Umbilical cord (tissue), 2 donors: ENCODE results near the gene PARP4. TPM values are rescaled to one million over a fixed set of nuclear protein-coding genes. Genes with fewer than 3 reads are reported as not detected.
"Not testable (repeated sequence)": the region's sequence is repeated elsewhere in the genome, so short reads cannot be mapped to it uniquely, and the experiment has no call there.

Experiments
- DNase-seq: peaks from one replicate; pipeline ENCODE4 v3.0.0-alpha.2; 2015; ENCODE audit warnings: low spot score
- total RNA-seq: library from RNA; depleted of rRNA; stranded (reverse); fragments of >200 nt; gene quantifications from one replicate; pipeline ENCODE4 v1.2.3, GENCODE V29; 2014; ENCODE audit warnings: low replicate concordance; ENCODE audit not compliant: insufficient read depth

Gene PARP4
- 24.3 TPM for total RNA-seq

GRCh38 chr13:24512197-24512907, at the start of gene PARP4:
Gene PARP4, minus strand, starts transcription at chr13:24512778. Its CDS starts 9,002 bp downstream, at chr13:24503776.
- DNase-seq = peak; percentile 87

GRCh38 chr13:24560579-24561187, 48.1 kb upstream of the PARP4 start:
- DNase-seq = not testable (repeated sequence)

GRCh38 chr13:24559431-24560218, 47.0 kb upstream of the PARP4 start:
- DNase-seq = not testable (repeated sequence)

GRCh38 chr13:24557081-24557480, 44.5 kb upstream of the PARP4 start:
- no peak for DNase-seq

GRCh38 chr13:24553892-24554291, 41.3 kb upstream of the PARP4 start:
- not testable (repeated sequence) for DNase-seq

GRCh38 chr13:24541476-24542352, 29.1 kb upstream of the PARP4 start:
- peak; percentile 6 for DNase-seq

GRCh38 chr13:24541127-24541475, 28.5 kb upstream of the PARP4 start:
- DNase-seq = no peak

GRCh38 chr13:24540236-24541126, 27.9 kb upstream of the PARP4 start:
- DNase-seq = no peak

- DNase-seq = no peak
Observed at GRCh38 chr13:24539500-24540165, 27.1 kb upstream of the PARP4 start.

GRCh38 chr13:24529478-24529877, 16.9 kb upstream of the PARP4 start:
- DNase-seq = no peak

- DNase-seq = no peak
Observed at GRCh38 chr13:24528816-24529398, 16.3 kb upstream of the PARP4 start.

- DNase-seq = no peak
Observed at GRCh38 chr13:24527266-24527775, 14.7 kb upstream of the PARP4 start.

GRCh38 chr13:24520733-24521132, 8.2 kb upstream of the PARP4 start:
- no peak for DNase-seq

- no peak for DNase-seq
Observed at GRCh38 chr13:24516919-24517318, 4.3 kb upstream of the PARP4 start.

- DNase-seq = no peak
Observed at GRCh38 chr13:24512908-24513213, 283 bp upstream of the PARP4 start.

GRCh38 chr13:24511816-24512196, 772 bp downstream of the PARP4 start:
- no peak for DNase-seq

GRCh38 chr13:24511019-24511815, 1.4 kb downstream of the PARP4 start:
- DNase-seq = peak; percentile 28

GRCh38 chr13:24506698-24507335, 5.8 kb downstream of the PARP4 start:
- no peak for DNase-seq
